KBM-7 (cell line): ENCODE data around the gene DDX10.
A peak's percentile ranks its signal among the peaks of the same experiment; 100 is the strongest.
"Not testable (repeated sequence)": the region's sequence is repeated elsewhere in the genome, so short reads cannot be mapped to it uniquely, and the experiment has no call there.

Experiments used
- DNase-seq: peaks from one replicate; pipeline ENCODE4 v3.0.0-alpha.2; 2015
- in situ Hi-C: fragments of 300-500 bp; cut with MboI; formaldehyde crosslinking; loops from 2 replicates; pipeline ENCODE4 v1.14.3; 2020; ENCODE audit warnings: low sequenced_read_pairs, low pct_unique_long_range_greater_than_20kb, mixed read lengths

Gene DDX10

DNA sequence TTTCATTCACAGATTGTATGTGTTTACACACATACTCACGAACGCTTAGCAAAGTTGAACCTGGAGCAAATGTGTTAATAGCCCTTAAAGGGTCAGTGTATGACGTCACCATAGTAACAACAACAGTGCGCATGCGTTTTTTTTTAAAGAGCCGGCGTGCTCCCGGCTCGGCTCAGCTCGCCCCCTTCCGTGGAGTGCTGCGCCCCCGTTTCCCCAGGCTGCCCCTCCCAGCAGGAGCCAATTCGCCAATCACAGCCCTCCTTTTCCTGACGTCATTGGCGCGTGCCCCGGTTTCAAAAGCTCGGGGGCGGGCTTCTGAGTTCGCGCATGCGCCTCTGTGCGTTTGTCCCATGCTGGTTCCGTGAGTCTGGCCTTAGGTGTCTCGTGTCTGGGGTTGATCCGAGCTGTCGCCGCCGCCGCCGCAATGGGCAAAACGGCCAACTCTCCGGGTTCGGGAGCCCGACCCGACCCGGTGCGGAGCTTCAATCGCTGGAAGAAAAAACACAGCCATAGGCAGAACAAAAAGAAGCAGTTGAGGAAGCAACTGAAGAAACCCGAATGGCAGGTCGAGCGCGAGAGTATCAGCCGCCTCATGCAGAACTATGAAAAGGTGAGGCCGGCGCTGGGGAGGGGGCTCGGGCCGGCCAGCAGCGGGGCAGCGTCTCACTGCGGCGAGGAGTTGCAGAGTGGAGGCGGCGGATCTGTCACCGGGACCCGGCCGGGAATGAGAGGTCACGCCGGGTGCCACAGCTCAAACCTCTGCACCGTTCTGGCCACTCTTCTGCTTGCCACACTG lies at the start of gene DDX10:
Gene DDX10, plus strand, starts transcription at position 340 of the 796 bp plus-strand sequence. Its CDS starts 85 bp downstream, at position 425.
- in situ Hi-C loops = no loop called here

DNA sequence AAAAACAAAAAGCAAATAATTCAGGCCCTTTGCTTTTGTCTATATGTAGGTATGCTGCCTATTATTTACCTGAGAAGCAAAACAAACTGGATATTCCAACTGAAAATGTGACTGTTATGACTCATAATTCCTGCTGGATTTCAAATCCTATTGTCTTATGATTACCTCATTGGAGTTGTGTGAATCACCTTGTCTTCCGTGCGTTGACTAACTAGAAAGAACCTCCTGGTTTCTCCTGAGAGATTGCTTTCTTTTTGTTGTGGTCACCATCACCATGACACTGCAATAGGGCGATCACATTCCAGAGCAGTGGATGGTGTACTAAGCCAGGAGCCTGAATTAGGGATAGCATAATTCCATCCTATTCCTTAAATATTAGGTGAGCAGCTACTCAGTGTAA lies 48.3 kb upstream of the DDX10 start:
- in situ Hi-C loops = no loop called here
- DNase-seq = no peak

More for the DNA sequence above, at the start of gene DDX10:
- peak; percentile 99 for DNase-seq

DNA sequence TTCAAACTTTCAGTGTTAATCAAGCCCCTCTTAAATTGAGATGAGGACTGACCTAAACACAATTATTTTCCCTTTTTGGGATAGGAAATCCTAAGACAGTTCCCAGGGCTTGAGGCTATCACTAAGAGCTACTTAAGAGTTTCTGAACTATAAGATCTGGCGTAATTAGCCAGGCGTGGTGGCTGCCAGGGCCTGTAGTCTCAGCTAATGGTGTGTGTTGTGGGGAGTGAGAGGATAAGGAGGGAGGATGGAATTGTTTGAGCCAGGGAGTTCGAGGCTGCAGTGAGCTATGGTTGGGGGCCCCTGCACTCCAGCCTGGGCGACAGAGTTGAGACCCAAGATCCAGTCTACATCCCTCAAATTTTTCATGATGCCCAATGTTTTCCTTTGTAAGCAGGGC lies 47.8 kb upstream of the DDX10 start:
- no peak for DNase-seq
- in situ Hi-C loops = no loop called here

DNA sequence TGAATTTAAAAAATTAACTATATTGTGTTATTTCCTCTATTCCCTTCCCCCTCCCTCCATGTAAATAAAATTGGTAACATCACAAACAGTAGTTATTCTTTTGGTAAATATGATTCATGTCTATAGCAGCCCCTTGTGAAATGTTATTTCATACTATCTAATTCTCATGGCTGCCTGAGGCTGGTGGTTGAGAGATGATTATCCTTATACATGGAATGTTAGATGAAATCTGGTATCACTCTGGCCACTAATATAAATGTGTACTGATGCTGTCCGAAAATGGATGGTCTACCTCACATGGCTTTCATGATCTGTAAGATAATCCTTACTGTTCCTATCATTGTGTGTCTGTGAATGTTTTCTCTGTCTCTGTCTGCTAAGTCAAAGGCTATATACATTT lies 46.3 kb upstream of the DDX10 start:
- no peak for DNase-seq
- in situ Hi-C loops = no loop called here

DNA sequence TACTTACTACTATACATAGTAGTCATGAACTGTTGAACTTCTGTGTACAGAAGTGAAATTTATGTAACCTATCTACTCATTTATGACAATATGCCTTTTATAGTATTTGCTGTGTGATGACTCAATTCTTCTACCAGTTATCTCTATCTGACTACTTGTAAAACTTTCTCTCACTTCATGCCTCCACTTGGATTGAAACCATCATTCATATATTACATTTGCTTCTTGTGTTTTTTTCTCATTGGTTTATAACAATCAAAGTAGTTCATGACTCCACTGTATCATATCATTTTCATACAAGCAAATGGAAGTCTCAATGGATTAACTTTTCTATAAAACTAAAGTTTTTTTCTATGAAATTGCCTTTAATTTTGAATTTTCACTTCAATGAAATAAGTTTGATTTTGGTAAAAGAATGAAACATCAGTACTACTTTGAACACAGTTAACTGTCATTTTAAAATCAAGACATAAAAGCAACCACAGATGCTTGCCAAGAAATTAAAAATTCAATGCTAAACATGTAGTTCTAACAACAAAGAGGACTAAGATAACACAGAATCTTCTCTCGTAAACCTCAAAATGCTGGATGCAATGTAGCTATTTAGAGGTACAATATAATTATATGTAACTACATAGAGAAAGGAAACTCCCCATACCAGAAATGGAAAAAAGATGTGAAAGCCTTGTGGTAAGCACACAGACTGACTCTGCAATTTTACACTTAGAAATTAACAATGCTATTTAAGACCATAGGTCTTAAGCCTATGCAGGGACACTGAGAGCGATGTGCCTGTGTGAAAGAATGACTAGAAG lies 43.7 kb upstream of the DDX10 start:
- DNase-seq = no peak
- in situ Hi-C loops = no loop called here

DNA sequence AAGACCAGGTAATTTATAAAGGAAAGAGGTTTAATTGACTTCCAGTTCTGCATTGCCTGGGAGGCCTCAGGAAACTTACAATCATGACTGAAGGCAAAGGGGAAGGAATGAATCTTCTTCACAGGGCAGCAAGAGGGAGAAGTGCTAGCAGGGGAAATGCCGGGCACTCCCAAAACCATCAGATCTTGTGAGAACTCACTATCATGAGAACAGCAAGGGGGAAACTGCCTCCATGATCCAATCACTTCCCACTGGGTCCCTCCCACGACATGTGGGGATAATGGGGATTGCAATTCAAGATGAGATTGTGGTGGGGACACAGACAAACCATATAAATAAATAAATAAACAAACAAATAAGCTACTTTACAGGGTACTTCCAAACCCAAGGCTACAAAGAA lies 42.5 kb upstream of the DDX10 start:
- DNase-seq = no peak
- in situ Hi-C loops = no loop called here

DNA sequence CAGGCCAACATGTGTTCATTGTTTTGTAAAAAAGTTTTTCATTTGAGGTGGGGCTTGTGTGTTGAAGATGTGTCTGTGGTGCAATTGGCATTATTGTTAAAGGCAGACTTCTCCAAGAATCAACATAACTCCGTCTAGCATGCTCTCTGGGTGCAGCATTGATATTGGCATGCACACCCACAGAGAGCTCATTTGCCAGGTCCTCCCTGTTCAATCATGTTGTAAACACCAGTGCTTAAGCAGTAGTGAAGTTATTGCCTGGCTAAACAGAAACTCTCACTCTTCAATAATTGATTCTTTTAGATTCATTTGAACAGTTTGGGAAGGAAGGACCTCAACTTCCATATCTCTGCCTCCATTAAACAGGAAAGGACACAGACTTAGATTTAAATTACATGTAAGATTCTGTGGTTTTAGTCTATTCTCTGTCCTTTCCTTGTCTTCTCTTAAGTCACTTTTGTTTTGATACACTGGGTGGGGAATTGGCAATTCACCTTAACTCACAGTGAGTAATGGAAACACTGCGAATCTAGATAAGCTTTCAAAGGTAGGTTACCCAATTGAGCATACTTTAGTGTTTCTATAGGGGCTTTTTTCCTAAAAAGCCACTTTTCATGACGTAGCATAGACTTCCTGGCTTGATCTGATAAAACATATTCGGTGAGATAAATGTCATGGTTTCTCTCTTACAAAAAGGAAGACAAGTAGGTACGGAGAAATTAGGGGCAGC lies 40.5 kb upstream of the DDX10 start:
- no peak for DNase-seq
- in situ Hi-C loops = no loop called here

DNA sequence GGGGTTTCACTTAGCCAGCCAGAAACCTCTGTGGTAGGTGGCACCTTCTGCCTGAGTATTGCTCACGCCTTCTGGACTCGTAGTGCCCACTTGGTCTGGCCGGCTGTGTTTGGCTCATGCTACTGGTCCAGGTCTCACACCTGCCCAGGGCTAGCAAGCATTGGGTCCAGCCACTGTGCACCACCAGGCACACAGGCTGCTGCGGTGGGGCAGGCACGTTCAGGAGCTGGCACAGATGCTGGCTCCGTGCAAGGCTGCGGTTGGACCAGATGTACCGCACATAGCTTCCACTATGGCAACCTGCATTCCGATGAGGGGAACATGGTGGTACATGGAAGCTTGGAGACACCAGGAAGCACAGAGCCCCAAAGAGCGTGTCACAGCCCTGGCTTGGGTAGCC lies 36.5 kb upstream of the DDX10 start:
- no peak for DNase-seq
- in situ Hi-C loops = loop anchor here (25.0 kb wide), 1 partner anchor 491 kb away; no protein-coding TSS in a partner anchor

DNA sequence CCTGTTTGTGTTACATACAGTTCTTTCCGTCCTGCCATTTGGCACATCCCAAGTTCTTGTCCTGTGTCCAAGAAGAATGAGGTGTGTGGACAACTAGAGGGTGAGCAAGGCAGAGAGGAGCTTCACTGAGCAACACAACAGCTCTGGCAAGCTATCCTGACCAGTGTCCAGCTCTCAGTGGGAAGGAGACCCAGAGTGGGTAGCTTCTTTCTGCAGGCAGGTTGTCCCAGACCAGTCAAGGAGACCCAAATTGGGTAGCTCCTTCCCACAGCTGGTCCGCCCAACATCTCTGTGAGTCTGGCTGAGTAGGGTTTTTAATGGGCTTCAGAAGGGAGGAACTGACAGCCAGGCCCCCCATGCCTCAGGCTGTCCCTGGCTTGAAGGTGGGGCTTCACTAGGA lies 36.1 kb upstream of the DDX10 start:
- DNase-seq = no peak

DNA sequence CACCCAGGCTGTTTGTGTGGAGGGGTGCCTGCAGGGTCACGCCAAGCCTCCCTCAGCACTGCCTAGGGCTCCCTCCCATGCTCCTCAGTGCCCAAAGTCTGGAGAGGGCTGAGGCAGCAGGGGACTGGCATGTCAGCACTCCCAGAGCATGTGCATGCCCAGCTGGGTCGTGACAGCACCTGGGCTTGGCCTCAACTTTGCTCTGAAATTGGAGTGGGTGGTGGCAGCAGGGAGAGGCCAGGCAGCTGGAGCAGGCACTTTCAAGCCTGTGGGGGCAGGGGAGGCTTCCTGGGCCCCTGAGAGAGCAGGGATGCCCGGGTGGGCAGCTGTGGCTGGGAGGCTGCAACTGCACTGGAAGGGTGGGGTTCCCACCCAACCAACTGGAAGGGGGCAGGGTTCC lies 35.6 kb upstream of the DDX10 start:
- DNase-seq = no peak
- in situ Hi-C loops = loop anchor here (25.0 kb wide), 1 partner anchor 492 kb away; no protein-coding TSS in a partner anchor

More for the DNA sequence above, 36.1 kb upstream of the DDX10 start:
- in situ Hi-C loops = loop anchor here (25.0 kb wide), 1 partner anchor 492 kb away; no protein-coding TSS in a partner anchor

DNA sequence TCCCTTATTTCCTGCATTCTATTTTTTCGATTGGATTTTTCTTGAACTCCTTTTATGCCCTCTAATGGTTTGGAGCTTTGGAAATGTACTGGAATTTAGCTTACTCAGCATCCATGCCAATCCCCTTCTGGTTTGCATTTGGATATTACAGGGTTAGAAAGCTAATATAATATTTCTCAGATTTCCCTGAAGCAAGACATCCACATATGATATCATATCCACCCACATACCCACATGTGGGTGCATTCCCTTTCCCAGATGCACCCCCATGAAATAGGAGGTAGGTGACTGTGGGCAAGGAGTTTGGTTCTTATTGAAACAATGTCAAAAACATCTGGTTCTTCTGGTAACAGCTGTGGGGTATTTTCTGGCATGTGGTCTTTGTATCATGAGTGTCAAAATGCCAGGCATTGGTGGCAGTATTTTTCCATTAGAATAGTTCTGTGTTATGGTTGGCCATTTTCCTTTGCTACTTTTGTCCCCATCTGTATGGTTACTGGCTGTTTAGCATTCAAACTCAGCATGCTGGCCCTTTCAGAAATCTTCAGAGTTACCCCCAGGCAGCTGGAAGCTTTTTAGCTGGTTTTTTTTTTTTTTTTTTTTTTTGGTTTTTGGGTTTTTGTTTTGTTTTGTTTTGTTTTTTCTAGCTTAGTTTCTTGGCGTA lies 32.7 kb upstream of the DDX10 start:
- in situ Hi-C loops = loop anchor here (25.0 kb wide), 1 partner anchor 495 kb away; no protein-coding TSS in a partner anchor
- no peak for DNase-seq

DNA sequence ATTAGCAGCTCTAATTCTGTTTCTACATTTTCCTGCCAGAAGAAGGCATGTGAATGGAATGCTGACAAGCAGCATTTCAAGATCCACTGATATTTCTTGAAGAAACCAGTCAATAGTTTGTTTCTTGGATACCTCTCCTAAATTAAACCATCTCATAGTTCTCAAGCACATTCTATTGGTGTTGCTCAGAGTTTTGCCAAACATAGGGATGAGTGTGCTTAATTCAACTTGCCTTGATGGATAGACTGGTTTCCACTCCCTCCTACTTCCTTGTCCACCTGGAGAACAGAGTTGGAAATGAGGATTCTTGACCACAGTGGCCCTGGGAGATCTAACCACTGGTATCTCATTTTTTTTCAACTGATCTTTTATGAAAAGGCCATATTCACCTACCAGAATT lies 29.8 kb upstream of the DDX10 start:
- in situ Hi-C loops = loop anchor here (25.0 kb wide), 1 partner anchor 498 kb away; no protein-coding TSS in a partner anchor
- DNase-seq = no peak

DNA sequence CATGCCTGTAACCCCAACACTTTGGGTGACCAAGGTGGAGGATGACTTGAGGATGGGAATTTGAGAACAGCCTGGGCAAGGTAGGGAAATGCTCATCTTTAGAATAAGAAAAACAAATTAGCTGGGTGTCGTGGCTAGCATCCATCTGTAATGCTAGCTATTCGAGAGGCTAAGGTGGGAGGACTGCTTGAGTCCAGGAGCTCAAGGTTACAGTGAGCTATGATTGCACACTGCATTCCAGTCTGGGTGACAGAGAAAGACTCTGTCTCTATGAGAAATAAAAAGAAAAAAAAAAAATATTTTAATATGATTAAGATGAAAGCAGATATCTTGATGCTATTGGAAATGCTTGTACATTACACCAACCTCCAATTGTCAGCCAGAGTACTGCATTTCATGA lies 28.6 kb upstream of the DDX10 start:
- in situ Hi-C loops = loop anchor here (25.0 kb wide), 1 partner anchor 499 kb away; no protein-coding TSS in a partner anchor
- no peak for DNase-seq

DNA sequence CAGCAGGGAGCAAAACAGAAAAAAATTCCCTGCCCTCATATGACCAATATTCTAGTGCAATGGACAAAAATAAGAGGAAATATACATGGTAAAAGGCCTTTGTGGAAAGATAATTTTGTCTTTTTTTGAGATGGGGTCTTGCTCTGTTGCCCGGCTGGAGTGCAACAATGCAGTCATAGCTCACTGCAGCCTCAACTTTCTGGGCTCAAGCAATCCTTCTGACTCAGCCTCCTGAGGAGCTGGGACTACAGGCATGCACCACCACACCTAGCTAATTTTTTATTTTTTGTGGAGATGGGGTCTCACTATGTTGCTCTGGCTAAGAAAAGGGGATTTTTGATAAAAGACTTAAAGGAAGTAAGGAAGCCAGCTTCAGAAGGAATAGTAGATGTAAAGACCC lies 25.7 kb upstream of the DDX10 start:
- DNase-seq = no peak
- in situ Hi-C loops = loop anchor here (25.0 kb wide), 1 partner anchor 502 kb away; no protein-coding TSS in a partner anchor

DNA sequence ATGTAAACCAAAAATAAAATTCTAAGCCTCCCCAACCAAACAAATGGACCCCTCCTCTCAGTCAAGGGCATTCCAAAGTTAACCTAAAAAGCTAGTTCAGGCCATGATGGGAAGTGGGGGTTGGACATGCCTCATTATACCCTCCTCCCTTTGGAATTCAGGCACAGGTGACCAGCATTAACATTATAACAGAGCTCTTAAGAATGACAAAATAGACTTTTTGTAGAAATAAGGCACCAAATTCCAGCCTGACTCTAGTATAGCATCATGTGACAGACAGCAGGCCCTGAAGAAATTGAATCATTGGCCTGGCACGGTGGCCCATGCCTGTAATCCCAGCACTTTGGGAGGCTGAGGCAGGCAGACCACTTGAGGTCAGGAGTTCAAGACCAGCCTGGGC lies 23.1 kb upstream of the DDX10 start:
- DNase-seq = not testable (repeated sequence)
- in situ Hi-C loops = loop anchor here (25.0 kb wide), 1 partner anchor 504 kb away; no protein-coding TSS in a partner anchor

DNA sequence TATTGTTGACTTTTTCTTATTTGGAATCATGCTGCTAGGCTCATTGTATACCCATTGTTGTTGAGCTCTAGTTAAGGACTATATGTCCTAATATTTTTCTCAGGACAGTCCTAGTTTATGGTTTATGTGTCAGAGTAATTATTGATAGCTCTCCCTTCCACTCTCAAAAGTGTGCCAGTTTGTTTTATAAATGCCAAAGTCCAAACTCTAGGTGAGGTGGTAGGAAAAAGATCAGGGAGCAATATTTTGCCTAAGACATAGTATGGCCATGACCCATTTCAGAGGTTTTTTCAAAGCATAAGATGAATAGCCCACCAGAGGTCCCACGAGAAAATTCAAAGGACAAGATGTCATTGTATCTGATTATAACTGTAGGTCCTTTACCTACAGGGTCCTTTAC lies 20.9 kb upstream of the DDX10 start:
- in situ Hi-C loops = loop anchor here (25.0 kb wide), 1 partner anchor 507 kb away; no protein-coding TSS in a partner anchor
- no peak for DNase-seq

DNA sequence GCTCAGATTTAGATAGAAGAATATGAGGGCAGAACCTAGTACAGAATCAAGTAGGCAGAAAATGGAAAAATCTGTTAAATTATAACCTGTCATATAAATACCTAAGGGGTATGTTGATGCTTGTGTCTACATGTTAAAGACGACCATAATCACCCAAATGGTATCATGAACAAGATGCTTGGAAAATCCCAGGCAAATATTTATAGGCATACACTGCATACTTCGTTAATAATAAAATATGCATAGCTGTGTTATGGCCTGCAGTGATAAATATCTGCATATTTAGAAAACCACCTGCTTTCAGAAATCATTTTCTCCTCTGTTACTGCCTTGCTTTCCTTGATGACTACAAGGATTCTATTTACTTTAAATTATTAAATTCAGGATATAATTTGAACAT lies 18.9 kb upstream of the DDX10 start:
- in situ Hi-C loops = loop anchor here (25.0 kb wide), 1 partner anchor 509 kb away; no protein-coding TSS in a partner anchor
- no peak for DNase-seq

DNA sequence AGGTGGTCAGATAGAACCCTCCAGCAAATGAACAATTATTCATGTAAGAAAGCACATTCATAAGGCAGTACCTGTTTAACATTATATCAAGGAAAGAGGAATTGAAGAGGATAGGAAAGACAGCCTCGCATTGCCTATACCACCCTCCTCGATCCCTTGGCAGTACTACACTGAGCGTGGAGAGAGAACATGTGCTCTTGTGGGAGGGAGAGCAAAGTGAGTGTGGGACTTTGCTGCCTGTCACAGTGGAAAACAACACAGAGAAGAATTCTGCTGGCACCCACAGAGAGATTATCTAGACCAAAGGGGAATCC lies 17.5 kb upstream of the DDX10 start:
- DNase-seq = no peak
- in situ Hi-C loops = loop anchor here (25.0 kb wide), 1 partner anchor 510 kb away; no protein-coding TSS in a partner anchor
